Right hindlimb (tissue), 1 donor: ENCODE results near the gene PXDC1.

Experiments
- DNase-seq: peaks from one replicate; pipeline ENCODE4 v3.0.0-alpha.2; 2018

PXDC1 gene, protein sequence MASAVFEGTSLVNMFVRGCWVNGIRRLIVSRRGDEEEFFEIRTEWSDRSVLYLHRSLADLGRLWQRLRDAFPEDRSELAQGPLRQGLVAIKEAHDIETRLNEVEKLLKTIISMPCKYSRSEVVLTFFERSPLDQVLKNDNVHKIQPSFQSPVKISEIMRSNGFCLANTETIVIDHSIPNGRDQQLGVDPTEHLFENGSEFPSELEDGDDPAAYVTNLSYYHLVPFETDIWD

DNA sequence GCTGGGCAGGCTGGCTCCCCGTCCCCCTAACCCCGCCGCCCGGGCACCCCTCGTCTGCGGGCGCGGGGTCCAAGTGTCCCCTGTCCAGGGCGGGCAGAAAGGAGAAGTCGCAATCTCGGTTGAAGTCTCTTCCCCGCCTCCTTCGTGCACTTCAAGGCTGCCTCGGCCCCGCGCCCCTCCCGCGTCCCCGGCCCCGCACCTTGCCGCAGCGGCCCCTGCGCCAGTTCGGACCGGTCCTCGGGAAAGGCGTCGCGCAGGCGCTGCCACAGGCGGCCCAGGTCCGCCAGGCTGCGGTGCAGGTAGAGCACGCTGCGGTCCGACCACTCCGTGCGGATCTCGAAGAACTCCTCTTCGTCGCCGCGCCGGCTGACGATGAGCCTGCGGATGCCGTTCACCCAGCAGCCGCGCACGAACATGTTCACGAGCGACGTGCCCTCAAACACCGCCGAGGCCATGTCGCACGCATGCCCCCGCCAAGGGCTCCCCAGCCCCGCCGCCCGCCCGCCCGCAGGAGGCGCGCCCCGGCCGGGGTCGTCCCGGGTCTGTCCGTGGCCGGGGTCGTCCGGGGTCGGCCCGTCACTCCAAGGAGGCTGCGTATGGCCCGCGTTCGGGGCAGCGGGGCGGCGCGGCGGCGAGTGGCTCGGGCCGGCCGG, at the start of gene PXDC1:
Gene PXDC1, minus strand, starts transcription at position 637 of the 653 bp plus-strand sequence. Its CDS starts 182 bp downstream, at position 455.
- DNase-seq, result no peak

DNA sequence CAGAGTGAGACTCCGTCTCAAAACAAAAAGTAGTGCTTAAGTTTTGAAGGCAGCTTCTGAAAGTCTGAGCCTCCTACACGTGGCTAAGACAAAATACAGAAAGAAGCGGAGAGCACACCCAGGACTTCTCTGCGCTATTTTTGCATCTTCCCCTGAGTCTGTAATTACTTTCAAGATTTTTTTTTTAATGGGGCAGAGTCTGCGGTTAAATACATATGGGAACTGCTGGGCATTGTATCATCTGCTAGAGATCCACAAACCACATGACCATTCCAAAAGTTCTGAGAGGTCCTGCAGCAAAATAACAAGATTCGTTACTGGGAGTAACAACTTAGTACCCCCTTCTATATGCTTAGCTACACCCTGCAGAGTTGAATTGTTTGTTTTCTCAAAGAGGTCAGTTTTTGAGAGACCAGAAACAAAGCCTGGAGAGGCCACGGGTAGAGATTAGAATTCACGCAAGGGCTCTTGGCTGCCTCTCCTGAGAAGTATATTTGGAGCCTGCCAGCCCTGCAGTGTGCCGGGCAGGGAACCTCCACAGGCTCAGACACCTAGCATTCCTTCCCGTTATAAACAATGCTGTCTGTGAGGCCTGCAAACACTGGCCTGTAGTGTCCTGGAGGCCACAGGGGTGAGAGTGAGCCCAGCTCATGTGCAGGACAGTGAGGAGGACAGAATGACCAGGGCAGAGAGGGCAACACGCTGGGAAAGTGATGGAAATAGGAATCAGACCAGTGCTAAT, 49.5 kb upstream of the PXDC1 start:
- DNase-seq, result no peak

DNA sequence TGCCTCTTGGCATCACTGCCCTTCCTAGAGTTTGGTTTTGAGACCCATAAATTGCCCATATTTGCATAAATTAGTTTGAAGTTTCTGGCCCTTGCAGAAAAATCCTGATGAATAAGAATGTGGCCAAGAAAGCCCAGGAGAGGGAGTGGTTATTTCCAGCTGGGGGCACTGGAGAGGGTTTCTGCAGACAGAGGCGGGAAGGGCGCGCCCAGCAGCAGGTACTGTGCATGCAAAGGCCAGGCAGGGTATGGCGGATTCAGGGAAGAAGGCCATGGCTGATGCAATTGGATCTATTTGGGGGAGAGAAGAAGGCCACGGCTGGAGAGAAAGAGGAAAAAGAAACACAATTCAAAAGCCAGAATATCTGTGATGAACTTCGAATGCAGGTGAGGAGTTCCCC, 48.2 kb upstream of the PXDC1 start:
- no peak for DNase-seq

DNA sequence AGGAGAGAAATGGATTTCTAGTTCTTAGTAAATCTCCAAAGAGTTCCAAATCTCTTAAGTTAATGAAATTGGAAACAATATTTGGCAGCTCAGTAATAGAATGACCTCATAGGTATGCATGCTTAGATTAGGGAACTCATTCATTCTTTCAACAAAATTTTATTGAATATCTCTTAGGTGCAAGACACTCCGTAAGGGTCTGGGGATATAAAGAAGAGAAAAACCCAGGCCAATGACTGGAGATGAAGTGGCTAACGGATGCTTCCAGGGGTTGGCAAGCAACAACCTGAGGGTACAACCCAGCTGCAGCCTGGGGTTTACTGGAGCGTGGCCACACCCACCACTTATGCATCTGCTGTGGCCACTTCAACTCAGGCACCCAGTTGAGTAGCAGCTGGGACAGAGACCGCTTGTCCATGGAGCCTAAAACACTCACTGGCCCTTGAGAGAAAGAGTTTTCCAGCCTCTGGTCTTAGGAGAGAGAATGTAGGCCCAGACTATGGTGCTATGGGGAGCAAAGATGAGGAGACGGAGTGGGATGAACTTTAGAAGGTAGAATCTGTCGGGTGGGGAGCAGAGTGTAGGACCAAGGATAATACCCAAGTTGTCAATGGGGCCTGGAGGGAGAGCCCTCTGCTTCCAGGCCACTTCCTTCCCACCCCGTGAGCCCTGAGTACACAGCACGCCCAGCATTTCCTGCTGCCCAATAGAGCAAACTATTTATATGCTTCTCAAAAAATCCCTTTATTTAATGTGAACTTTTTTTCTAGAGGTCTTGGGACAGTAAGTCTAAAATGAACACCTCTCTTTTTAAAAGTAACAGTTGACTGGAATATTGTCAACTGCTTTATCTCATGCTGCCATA, 46.8 kb upstream of the PXDC1 start:
- DNase-seq, result peak; percentile 71

DNA sequence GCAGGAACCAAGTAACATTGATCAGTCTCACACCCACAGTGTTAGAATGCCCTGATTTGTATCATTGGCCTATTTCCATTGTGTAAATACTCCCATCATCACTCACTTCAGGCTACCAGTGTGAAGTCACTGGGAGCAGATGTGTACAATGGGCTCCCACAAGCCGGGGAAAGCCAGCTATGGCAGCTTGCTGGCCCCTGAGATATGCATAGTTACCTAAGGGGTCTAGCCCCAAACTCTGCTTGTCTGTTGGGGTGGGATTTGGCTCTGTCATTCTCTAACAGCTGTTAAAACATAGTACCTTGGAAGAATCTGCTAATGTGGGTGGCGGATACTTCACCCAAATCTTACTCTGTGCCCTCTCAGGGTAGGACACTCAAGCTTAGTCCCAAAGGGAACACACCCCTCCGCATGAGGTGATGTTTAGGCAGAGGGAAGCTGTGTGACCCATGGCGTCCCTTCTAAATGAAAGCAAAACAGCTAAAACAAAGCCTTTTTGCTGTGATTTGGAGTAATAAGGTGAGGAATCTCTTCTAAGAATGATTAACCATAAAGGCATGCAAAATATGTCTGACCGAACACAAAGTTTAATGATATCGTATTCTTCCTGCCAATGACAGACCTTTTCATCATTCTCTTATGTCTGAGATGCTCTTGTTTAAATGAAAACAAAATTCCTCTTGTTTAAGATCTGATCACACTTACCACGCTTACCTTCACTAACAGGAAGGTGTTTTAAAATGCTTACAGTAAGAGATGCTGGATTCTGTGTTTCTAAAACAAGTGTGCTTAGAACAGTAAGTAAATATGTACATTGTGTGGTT, 45.9 kb upstream of the PXDC1 start:
- DNase-seq, result no peak

DNA sequence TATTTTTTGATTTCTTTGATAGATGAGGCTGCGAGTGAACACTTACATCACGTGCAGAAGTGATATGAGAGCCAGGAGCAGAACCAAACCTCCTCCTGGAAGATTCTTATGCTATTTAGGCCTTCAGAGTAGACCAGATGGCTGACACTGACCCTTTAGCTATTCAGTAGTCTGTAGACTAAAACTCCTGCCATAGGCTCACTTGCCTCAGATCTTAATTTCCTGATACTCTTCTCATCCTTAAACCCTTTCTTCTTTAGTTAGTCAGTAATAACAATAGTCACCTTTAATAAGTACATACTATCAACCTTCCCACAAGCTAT, 45.2 kb upstream of the PXDC1 start:
- no peak for DNase-seq

DNA sequence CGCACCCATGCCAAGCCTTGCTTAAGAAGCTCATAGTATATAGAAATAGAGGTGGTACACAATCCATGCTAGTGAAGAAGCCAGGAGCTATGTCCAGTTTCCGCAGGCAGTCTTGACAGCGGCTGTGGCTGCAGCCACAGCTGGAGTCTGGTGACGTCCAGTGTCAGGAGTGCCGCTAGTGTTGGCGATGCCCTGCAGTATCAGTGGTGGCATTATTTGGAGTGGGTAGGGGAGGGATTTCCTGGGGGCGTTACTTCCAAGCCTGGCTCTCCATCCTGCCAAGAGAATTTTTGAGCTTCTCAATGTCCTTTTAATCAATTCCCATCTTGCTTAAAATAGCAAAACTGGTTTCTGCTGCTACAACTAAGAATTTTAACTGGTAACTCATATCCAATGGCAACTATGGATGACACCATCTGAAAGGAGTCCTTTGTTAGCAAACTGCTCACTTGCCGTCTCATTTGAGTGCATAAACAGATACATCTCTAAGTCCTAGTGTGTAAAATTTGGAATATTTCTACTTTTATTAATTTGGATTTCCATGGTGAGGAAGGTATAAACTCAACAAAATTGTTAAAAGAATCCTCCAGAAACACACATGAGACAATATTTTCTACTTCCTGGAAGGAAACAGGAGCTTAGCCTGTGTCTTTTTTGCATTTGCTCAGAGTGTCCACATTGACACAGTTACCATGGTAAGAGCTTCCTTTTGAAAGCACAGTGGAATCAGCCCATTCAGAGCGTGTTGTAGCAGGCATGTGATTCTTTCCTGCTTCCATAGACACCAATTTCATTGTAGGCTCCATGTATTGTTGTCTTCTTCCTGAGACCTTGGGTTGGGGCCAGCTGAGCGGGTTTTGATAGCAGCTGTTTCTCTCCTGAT, 44.6 kb upstream of the PXDC1 start:
- DNase-seq, result peak; percentile 57

DNA sequence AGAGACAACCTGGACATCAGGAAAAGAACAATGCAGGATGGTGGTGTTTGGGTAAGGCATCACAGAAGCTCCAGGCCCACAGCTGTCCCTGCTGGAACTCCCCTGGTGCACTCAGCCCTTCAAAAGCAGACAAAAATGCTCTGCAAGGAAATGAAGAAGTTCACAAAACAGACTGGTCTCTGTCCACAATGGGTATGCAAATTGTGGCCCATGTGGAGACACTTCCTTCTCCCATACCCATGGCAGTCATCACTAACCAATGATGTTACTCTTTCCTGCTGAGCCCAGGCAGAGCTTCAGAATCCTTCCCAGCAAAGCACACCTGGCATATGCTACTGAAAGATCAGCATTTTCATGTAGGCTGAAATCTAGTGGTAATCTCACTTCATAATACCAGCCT, 42.6 kb upstream of the PXDC1 start:
- DNase-seq, result no peak

DNA sequence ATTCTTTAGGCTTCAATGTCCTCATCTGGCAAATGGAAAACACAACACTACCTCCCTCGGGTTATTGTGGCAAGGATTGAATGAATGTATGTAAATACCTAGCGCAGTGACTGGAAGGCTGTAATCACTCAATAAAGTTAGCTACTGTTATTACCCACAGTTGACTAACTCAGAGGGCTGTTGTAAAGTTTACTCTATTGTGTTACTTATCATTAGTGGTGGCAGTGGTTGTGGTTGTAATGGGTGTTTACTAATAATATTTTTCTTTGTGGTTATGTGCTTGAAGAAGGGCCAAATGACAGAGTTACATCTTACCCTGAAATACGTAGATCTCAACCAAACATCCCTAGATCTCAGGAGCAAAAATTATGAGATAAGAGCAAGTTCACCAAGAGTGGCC, 42.0 kb upstream of the PXDC1 start:
- DNase-seq, result no peak

DNA sequence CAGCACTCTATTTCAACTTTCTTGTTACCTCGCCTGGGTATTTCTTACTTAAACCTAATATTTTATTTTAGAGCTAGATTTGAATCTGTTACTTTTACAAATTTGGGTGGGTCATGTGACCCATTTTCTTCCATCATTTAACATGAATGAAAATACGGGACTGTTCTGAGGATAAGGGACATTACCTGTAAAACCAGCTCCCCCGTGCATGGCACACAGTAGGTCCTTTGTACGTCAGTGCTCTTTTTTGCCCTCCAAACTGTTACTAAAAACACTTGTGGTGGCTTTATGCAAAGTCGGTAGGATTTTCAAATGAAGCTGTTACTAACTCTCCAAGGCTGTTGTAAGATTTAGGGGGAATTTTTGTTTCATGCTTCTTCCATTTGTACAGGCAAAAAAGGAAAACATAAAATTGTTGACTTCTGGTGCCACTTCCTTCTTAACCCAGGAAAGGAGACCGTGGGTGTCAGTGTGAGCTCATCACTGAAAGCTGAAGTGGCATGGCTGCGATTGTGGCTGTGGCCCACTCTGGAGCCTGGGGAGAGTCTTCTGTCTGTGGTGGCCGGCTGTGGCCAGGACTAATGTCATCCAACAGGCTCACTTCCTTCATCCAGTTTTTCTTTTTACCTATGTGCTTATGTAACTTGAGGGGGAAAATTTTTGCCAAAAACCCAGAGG, 40.2 kb upstream of the PXDC1 start:
- no peak for DNase-seq

DNA sequence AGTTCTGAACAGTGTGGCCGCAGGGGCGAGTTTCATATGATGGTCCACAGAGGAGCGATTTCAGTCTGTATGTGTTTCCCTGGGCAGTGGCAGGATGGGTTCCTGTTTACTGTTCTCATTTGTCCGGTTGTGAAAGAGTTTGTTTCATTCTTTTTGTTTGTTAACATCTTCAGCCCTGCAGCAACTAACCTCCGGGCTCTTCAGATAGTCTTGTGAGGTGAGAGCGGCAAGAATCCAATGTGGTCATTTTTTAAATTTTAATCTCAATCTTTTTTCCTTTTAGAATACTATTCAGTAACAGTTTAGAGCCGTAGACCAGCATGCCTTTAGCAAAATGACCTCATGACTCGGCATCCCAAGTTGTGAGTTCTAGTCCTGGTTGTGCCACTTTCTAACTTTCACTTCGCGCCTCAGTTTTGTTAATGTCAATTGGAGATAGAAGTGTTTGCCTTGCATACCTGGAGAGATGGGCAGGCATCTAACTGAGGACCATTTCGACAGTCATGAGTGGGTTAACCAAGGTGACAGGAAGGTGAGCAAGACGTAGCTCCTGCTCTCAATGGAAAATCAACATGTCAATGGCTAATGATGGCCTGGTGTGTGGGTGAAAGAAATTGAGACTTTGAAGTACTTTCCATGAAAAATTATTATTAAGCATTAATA, 38.5 kb upstream of the PXDC1 start:
- no peak for DNase-seq

DNA sequence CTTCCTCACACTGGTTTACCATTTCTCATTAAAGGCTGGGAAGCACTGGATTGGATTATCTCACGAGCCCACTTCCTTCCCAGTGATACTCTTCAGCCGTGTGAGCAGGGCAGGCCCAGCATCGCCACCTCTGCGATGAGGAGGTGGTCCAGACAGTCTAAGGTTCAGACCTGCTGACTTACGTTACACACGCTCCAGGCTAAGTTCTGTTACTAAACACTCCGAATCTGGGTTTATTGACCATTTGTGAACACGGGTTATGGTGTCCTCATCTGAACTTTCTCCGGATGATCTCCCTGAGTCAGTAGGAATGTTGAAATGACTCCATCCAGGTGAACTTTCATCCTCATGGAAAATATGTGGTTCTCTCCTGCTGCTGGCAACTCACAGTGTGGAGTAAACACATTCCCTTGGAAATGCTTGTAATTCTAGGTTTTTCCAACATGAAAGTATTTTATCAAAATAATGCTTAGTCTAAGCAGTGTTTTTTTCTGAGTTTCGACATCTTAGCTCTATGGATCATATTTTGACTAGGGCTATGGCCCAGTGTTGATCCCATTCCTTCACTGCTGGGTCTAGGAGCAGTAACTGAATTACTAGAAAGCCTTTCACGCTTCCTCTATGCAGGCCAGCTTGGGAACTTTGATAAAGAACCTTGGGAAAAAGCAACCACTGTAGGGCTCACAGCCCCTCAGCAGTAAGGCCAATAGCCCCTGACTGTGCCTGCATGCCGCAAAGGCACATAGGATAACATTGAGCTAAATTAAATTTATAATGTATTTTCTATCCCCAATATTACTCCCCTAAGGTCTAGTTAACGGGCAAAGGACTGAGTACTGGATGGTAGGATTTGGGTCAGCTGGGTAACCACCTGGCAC, 37.7 kb upstream of the PXDC1 start:
- no peak for DNase-seq

DNA sequence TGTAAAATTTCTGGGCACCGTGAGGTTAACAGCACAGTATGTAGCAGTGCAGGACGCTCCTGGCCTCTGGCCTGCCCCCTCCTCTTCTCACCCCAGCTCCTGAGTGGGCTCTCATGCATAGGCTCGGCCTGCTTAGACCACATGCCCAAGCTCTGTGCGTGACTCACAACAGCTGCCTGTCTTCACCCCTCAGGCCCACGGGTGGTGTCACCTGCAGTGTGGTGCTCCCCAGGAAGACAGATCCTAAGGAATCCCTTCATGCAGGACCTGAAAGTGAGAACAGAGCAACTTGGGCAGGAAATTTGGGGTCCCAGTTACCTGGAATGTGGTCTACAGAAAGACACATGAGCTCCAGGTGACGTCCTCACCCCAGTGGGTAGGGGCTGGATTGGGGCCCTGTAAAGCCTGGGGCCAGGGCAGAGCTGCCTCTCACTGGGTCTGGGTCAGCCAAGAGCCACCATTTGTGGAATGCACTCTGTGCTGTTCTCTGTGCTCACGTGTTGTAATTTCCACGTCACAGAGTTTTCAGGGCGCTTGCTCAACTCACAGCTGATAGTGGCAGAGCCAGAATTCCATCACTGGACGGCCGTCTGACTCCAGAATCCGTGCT, 37.0 kb upstream of the PXDC1 start:
- no peak for DNase-seq

DNA sequence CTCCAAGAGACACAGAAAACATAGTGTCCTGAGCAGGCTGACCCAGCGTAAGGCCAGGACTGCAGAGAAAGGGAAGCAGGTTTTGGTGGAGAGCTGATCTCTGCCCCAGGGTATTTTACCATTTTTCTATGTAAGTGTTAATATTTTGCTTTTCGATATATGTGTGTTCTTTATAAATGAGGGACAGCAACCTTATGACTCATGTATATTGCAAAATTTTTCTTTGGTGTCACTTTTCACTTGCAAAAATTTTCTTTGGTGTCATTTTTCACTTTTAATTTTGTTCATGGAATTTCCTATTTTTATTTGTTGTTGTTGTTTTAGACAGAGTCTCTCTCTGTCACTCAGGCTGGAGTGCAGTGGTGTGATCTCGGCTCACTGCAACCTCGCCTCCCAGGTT, 34.6 kb upstream of the PXDC1 start:
- no peak for DNase-seq

DNA sequence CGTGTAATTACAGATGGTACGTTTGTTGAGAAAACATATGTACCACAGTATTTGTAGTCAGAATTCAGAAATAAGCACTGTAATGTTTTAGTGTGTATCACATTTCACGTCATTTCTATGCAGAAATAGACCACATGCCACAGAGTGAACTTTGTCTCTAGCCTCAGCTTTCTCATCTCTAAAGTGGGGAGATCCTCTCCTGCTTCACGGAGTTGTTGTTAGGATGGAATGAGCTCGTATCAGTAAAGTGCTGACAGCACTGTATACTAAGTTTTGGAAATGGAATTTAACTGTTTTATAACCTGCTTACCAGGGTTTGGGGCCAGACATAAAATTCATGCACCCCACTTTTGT, 34.2 kb upstream of the PXDC1 start:
- no peak for DNase-seq

DNA sequence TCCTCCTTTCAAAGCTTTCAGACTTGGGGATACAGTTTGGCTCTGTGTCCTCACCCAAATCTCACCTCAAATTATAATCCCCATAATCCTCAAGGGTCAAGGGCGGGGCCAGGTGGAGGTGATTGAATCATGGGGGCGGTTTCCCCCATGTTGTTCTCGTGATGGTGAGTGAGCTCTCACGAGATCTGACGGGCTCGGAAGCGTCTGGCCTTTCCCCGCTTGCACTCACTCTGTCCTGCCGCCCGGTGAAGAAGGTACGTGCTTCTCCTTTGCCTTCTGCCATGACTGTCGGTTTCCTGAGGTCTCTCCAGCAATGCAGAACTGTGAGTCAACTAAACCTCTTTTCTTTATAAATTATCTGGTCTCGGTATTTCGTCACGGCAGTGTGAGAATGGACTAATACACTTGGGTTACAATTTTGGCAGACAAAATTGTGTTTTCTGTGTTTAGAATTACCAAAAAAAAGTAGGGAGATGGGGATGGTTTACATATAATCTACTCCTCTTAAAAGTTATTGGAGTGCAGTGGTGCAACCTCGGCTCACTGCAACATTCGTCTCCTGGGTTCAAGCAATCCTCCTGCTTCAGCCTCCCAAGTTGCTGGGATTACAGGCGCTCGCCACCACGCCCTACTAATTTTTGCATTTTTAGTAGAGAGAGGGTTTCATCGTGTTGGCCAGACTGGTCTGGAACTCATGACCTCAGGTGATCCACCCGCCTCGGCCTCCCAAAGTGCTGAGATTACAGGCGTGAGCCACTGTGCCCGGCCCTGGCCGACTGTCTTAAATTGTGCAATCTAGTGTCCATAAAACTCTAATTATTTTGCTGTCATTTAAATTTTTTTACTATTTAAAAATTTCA, 33.6 kb upstream of the PXDC1 start:
- DNase-seq, result no peak

DNA sequence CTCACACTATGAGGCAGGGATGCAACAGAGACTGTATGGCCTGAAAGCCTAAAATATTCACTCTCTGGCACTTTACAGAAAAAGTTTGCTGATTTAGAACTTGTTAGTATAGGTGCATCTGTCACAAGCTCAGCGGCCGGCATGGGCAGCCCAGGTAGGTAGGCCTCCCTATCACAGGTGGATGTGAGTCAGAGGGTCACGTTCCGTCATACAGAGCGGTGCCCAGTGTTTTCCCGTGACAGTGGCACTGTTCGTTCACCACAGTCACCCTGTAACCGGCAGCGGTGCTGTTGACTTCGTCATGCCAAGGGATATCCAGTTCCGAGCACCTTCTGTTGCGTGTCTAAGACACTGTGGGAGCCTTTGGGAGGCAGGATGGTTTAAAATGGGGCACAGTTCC, 32.9 kb upstream of the PXDC1 start:
- DNase-seq, result no peak
